Measurements from ENCODE around the gene COL9A3. TPM values are rescaled to one million over a fixed set of nuclear protein-coding genes. Genes with fewer than 3 reads are reported as not detected.

Gene COL9A3
- total RNA-seq, 1 experiment from 2014 or later, result 136 TPM

DNA sequence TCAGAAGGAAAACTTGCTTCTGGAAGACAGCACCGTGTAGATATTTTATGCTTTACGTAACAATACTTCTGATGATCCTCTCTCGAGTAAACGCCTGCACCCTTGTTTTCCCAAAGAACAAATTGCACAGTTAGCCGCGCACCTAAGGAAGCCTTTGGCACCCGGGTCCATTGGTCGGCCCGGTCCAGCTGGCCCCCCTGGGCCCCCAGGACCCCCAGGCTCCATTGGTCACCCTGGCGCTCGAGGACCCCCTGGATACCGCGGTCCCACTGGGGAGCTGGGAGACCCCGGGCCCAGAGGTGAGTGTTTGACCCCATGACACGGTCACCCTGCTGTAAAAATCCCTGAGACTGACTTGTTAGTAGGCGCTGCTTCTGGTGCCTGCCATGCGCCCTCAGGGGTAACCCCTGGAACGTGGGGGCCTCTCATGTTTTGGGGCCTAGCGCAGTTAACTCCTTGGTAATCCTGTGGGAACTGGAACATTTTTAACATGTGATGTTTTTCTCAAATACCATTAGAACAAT is 20.2 kb downstream of the COL9A3 start:
- Mint-ChIP-seq H3K27me3 (ENCODE audit: low read depth) (no peaks in the 10 kb centered on the region), H3K4me3 (no peak overlapping the region), H3K36me3 (peaks cover 17% of the 10 kb centered on the region), H3K27ac (no peak overlapping the region), H3K4me1 (peaks cover 13% of the 10 kb centered on the region), H3K9me3 (no peaks in the 10 kb centered on the region)
- POLR2A ChIA-PET, result no interaction called here
- ATAC-seq (no peak), DNase-seq (ENCODE audit: low spot score) (no peak)
- CTCF ChIA-PET, result interaction anchor here (1.2 kb wide), 1 partner anchor 10 kb away, joined by 6 read pairs; no protein-coding TSS in a partner anchor
- TF ChIP-seq TP53 (CRISPR knock-in tag; IDR thresholded peaks at IDR 0.05), result no peak
- TF ChIP-seq NFYB (CRISPR knock-in tag; conservative IDR thresholded peaks at IDR 0.05; ENCODE audit: low read depth), result no peak
- no peak for TF ChIP-seq GABPB1 (CRISPR knock-in tag; IDR thresholded peaks at IDR 0.05)
- TF ChIP-seq JAZF1 (CRISPR knock-in tag; IDR thresholded peaks at IDR 0.05), result no peak
- TF ChIP-seq ETV6 (CRISPR knock-in tag; IDR thresholded peaks at IDR 0.05), result no peak
- TF ChIP-seq, protein P1, sequence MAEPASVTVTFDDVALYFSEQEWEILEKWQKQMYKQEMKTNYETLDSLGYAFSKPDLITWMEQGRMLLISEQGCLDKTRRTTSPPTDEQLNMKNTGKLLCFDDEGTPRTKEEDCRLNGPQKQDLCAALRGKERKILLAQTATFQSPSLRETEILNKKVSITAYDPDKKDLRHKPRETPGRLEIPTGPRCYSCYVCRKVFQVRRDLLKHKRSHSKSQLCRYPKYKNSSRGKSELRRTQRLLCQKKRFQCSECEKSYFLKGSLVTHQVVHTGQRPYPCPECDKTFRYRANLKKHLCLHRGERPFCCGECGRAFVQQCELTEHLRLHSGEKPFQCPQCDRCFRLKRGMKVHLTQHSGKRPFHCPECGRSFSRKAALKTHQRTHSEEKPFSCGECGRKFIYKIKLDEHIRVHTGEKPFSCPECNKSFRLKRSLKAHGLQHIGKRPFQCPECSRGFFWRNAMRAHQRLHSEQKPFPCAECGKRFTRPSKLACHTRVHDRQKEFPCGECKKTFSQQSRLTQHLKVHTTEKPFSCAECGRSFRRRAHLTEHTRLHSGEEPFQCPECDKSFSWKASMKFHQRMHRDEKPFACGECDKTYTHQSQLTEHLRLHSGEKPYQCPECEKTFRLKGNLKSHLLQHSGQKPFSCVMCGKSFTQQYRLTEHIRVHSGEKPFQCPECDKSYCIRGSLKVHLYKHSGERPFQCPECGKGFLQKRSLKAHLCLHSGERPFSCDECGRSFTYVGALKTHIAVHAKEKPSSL (CRISPR knock-in tag; conservative IDR thresholded peaks at IDR 0.05), result no peak
- no peak for TF ChIP-seq SMAD4 (CRISPR knock-in tag; IDR thresholded peaks at IDR 0.05)
- no peak for TF ChIP-seq RORB (CRISPR knock-in tag; IDR thresholded peaks at IDR 0.05)
- TF ChIP-seq, protein P2, sequence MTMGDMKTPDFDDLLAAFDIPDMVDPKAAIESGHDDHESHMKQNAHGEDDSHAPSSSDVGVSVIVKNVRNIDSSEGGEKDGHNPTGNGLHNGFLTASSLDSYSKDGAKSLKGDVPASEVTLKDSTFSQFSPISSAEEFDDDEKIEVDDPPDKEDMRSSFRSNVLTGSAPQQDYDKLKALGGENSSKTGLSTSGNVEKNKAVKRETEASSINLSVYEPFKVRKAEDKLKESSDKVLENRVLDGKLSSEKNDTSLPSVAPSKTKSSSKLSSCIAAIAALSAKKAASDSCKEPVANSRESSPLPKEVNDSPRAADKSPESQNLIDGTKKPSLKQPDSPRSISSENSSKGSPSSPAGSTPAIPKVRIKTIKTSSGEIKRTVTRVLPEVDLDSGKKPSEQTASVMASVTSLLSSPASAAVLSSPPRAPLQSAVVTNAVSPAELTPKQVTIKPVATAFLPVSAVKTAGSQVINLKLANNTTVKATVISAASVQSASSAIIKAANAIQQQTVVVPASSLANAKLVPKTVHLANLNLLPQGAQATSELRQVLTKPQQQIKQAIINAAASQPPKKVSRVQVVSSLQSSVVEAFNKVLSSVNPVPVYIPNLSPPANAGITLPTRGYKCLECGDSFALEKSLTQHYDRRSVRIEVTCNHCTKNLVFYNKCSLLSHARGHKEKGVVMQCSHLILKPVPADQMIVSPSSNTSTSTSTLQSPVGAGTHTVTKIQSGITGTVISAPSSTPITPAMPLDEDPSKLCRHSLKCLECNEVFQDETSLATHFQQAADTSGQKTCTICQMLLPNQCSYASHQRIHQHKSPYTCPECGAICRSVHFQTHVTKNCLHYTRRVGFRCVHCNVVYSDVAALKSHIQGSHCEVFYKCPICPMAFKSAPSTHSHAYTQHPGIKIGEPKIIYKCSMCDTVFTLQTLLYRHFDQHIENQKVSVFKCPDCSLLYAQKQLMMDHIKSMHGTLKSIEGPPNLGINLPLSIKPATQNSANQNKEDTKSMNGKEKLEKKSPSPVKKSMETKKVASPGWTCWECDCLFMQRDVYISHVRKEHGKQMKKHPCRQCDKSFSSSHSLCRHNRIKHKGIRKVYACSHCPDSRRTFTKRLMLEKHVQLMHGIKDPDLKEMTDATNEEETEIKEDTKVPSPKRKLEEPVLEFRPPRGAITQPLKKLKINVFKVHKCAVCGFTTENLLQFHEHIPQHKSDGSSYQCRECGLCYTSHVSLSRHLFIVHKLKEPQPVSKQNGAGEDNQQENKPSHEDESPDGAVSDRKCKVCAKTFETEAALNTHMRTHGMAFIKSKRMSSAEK (CRISPR knock-in tag; IDR thresholded peaks at IDR 0.05; ENCODE audit: borderline replicate concordance), result no peak
- no peak for TF ChIP-seq ZNF138 (CRISPR knock-in tag; conservative IDR thresholded peaks at IDR 0.05)
- TF ChIP-seq, protein P3, sequence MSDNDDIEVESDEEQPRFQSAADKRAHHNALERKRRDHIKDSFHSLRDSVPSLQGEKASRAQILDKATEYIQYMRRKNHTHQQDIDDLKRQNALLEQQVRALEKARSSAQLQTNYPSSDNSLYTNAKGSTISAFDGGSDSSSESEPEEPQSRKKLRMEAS (CRISPR knock-in tag; IDR thresholded peaks at IDR 0.05), result no peak
- no peak for TF ChIP-seq CREM (CRISPR knock-in tag; IDR thresholded peaks at IDR 0.05)
- TF ChIP-seq PRRX2 (CRISPR knock-in tag; IDR thresholded peaks at IDR 0.05), result no peak
- no peak for TF ChIP-seq NFE2L1 (CRISPR knock-in tag; IDR thresholded peaks at IDR 0.05)
- TF ChIP-seq, protein P4, sequence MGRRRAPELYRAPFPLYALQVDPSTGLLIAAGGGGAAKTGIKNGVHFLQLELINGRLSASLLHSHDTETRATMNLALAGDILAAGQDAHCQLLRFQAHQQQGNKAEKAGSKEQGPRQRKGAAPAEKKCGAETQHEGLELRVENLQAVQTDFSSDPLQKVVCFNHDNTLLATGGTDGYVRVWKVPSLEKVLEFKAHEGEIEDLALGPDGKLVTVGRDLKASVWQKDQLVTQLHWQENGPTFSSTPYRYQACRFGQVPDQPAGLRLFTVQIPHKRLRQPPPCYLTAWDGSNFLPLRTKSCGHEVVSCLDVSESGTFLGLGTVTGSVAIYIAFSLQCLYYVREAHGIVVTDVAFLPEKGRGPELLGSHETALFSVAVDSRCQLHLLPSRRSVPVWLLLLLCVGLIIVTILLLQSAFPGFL (CRISPR knock-in tag; IDR thresholded peaks at IDR 0.05; ENCODE audit: borderline replicate concordance), result no peak
- TF ChIP-seq, protein P5, sequence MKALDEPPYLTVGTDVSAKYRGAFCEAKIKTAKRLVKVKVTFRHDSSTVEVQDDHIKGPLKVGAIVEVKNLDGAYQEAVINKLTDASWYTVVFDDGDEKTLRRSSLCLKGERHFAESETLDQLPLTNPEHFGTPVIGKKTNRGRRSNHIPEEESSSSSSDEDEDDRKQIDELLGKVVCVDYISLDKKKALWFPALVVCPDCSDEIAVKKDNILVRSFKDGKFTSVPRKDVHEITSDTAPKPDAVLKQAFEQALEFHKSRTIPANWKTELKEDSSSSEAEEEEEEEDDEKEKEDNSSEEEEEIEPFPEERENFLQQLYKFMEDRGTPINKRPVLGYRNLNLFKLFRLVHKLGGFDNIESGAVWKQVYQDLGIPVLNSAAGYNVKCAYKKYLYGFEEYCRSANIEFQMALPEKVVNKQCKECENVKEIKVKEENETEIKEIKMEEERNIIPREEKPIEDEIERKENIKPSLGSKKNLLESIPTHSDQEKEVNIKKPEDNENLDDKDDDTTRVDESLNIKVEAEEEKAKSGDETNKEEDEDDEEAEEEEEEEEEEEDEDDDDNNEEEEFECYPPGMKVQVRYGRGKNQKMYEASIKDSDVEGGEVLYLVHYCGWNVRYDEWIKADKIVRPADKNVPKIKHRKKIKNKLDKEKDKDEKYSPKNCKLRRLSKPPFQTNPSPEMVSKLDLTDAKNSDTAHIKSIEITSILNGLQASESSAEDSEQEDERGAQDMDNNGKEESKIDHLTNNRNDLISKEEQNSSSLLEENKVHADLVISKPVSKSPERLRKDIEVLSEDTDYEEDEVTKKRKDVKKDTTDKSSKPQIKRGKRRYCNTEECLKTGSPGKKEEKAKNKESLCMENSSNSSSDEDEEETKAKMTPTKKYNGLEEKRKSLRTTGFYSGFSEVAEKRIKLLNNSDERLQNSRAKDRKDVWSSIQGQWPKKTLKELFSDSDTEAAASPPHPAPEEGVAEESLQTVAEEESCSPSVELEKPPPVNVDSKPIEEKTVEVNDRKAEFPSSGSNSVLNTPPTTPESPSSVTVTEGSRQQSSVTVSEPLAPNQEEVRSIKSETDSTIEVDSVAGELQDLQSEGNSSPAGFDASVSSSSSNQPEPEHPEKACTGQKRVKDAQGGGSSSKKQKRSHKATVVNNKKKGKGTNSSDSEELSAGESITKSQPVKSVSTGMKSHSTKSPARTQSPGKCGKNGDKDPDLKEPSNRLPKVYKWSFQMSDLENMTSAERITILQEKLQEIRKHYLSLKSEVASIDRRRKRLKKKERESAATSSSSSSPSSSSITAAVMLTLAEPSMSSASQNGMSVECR (CRISPR knock-in tag; IDR thresholded peaks at IDR 0.05; ENCODE audit: borderline replicate concordance), result no peak
- TF ChIP-seq FOXP1 (CRISPR knock-in tag; IDR thresholded peaks at IDR 0.05; ENCODE audit: borderline replicate concordance), result no peak
- TF ChIP-seq RELA (CRISPR knock-in tag; IDR thresholded peaks at IDR 0.05; ENCODE audit: borderline replicate concordance), result no peak
- no peak for TF ChIP-seq SOX15 (CRISPR knock-in tag; IDR thresholded peaks at IDR 0.05)

Measured in WTC11 (cell line).